GM04503 (cell line): ENCODE measurements around the gene MAP2.
A peak's percentile ranks its signal among the peaks of the same experiment; 100 is the strongest.
"Not testable (repeated sequence)": the region's sequence is repeated elsewhere in the genome, so short reads cannot be mapped to it uniquely, and the experiment has no call there.

Experiments
- DNase-seq: peaks from one replicate; pipeline ENCODE4 v3.0.0-alpha.2; 2012; ENCODE audit warnings: low read depth

Gene MAP2

GRCh38 chr2:209596262-209596661 is 172.4 kb downstream of the MAP2 start:
- no peak for DNase-seq

- DNase-seq, result not testable (repeated sequence)
These were observed 174.4 kb downstream of the MAP2 start for GRCh38 chr2:209598227-209598626.

GRCh38 chr2:209600341-209601171 is 176.7 kb downstream of the MAP2 start:
- no peak for DNase-seq

GRCh38 chr2:209601497-209601896 is 177.7 kb downstream of the MAP2 start:
- DNase-seq, result no peak

GRCh38 chr2:209602259-209602658 is 178.4 kb downstream of the MAP2 start:
- no peak for DNase-seq

DNA sequence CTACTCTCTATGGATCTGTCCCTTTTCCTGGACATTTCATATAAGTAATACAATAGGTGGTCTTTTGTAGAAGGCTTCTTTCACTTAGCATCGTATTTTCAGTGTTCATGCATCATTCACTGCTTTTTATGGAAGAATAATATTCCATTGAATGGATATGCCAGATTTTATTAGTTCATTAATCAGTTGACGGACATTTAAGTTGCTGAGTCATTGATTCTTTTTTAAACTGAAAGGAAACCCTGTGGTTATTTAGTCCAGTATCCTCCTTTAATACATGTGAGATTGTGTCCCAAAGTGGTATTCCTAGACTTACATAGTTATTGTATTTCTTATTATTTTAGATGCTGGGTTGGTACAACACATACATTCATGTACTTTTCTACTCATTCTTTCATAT is 185.7 kb downstream of the MAP2 start:
- DNase-seq, result no peak

DNA sequence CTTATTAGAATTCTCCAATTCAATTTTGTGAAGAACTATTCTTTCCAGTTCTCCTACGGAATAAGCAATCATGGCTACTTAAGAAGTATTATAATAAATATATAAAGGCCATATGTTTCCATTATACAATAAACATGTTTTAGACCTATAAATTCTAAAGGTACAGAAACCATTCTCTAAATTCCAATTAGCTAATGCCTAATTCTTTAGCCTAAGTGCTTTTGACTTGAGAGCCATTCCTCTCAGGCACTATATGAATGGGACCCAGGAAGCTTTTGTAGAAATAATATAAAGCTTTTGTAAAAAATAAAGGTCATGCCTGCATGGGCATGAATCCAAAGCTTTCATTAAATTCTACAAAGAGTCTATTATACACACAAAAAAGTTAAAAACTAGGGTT is 186.8 kb downstream of the MAP2 start:
- no peak for DNase-seq

DNA sequence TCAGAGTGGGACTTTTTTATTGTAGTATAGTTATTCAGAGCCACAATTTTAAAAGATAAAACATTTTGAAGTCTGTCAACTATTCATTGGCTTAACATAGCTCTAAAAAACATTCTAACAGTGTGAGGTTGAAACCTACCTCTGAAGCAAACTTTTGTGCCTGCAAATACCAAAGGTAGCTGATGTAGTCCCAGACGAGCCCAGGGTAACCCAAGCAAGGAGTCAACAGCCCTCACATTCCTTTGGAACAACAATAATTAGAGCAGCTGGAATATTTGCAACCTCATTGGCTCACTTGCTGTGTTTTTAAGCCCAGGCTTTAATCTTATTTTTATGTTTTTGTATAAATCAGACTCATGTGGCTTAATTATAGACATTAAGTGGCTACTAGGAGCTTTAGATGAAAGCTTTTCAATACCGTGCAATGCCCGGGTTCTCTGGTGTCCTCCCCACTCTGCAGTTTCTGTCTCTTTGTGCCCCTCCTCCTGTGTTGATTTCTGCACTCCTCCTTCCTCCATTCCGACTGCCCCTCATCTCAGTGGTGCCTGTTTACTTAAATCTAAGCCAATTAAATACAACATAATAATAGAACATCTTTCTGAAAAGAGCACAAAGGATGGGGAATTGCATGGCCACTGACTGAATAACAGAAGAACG is 189.9 kb downstream of the MAP2 start:
- no peak for DNase-seq

- DNase-seq, result no peak
These were observed 191.0 kb downstream of the MAP2 start for GRCh38 chr2:209614690-209615369.

DNA sequence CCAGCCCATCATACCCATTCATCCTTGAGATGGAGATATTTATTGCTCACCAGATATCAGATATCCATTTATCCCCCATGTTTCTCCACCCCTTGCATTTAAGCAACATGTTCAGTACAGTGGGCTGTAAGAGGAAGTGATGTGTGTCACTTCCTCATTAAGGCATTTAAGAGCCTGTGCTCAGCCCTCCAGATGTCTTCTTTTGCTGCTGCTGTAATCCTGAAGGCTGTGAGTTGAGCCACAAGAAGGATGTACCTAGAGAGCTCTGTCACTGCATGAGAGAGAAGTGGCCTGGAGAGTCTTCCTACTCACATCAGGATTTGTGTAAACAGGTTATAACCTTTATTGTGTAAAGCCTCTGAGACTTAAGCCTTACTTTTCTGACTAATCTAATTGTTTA is 195.9 kb downstream of the MAP2 start:
- no peak for DNase-seq

- no peak for DNase-seq
These were observed 200.5 kb downstream of the MAP2 start for GRCh38 chr2:209624192-209624938.

- no peak for DNase-seq
These were observed 205.8 kb downstream of the MAP2 start for GRCh38 chr2:209629597-209629996.

- DNase-seq, result no peak
These were observed 210.1 kb downstream of the MAP2 start for GRCh38 chr2:209633911-209634310.

DNA sequence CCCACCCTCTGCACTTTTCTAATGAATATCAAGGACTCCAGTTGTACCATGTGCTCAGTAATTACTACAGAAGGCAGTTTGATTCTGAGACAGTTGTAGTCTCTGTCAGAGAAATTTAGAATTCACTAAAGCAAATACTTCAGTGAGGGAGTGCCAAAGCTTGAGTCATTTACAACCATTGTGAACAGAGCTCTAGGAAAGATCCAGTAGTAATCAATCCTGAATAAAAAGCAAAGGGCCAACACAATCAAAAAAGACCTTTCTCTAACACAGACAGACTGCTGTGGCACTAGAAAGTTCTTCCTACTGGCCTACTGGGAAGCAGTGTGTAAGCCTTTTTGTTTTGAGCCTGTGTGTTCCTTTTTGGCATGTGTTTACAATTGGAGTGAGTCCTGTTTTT is 212.2 kb downstream of the MAP2 start:
- no peak for DNase-seq

DNA sequence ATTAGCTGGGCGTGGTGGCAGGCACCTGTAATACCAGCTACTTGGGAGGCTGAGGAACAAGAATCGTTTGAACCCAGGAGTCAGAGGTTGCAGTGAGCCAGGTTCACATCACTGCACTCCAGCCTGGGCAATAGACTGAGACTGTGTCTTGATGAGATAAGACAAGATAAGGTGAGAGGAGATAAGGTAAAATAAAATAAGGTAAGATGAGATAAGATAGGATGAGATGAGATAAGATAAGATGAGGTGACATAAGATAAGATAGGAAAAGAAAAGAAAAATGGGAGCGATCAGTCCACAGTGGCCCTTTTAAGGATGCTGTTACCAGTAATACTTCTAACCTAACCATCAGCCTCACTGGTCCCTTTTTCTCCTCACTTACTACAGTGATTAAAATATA is 213.4 kb downstream of the MAP2 start:
- DNase-seq, result no peak

GRCh38 chr2:209638346-209638745 is 214.5 kb downstream of the MAP2 start:
- no peak for DNase-seq

GRCh38 chr2:209640358-209640757 is 216.5 kb downstream of the MAP2 start:
- DNase-seq, result no peak

- no peak for DNase-seq
These were observed 218.4 kb downstream of the MAP2 start for GRCh38 chr2:209642146-209642820.

DNA sequence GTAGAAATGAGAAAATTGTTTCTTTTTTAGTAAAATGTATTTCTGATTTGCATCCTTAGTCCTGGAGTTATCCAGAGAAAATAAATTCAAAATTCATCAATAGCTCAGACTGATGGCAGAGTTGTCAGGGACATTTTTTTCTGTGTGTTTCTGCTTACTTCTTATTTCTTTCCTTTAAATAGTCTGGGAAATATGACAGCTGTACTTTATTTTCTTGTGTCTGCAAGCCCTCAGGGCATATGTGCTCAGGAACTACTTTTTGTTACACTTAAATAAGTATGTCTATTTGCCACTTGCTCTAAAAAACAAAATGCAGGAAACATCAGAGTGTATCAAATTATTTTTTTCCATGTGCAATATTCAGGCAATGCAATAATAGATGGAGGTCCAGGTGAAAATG is 221.0 kb downstream of the MAP2 start:
- DNase-seq, result no peak

GRCh38 chr2:209648714-209649113 is 224.9 kb downstream of the MAP2 start:
- DNase-seq, result peak; percentile 80

GRCh38 chr2:209653134-209653533 is 229.3 kb downstream of the MAP2 start:
- DNase-seq, result no peak
